Fibroblast of peridontal ligament (primary cell): ENCODE data around the gene CSMD2.
"Not testable (repeated sequence)": the region's sequence is repeated elsewhere in the genome, so short reads cannot be mapped to it uniquely, and the experiment has no call there.

Experiments
- DNase-seq: peaks from one replicate; pipeline ENCODE4 v3.0.0-alpha.2; 2010; ENCODE audit errors: extremely low read depth

CSMD2 gene

GRCh38 chr1:34108269-34108668 lies 56.8 kb downstream of the CSMD2 start:
- DNase-seq: no peak

DNA sequence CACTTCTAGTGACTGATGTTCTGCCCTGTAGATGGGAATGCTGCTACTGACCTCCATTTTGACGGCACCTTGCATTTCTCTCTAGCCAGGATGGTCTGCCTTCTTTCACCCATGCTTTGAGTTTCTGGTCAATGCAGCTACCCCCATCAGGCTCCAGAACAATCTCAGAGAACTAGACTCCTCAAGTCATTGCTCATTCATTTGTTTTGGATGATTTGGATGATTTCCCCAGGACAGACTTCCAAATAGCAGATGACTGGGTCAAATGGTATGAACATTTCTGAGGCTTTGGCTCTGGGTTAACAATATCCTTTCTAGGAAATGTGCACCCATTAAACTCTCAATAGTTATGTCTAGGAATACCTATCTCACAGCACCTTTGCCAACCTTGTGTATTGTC lies 63.9 kb downstream of the CSMD2 start:
- peak; percentile 1 for DNase-seq

DNA sequence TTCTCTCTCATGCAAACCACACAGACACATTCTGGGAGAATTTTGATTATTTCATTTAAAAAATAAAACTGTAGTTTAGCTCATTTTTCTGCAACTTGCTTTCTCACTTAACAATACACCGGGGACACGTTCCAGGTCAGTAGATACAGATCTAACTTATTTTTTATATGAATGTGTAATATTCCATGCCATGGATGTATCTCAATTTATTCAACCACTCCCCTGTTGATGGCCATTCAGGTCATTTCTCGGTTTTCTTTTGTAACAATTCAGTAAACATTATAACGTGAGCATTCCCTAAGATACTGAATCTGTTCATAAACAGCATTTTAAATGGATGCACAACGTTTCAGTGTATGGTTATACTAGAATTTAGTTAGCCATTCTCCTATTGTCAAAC lies 64.7 kb downstream of the CSMD2 start:
- no peak for DNase-seq

DNA sequence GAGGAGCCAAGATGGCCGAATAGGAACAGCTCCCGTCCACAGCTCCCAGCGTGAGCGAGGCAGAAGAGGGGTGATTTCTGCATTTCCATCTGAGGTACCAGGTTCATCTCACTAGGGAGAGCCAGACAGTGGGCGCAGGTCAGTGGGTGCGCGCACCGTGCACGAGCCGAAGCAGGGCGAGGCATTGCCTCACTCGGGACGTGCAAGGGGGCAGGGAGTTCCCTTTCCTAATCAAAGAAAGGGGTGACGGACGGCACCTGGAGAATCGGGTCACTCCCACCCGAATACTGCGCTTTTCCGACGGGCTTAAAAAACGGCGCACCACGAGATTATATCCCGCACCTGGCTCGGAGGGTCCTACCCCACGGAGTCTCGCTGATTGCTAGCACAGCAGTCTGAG lies 72.6 kb downstream of the CSMD2 start:
- not testable (repeated sequence) for DNase-seq

DNA sequence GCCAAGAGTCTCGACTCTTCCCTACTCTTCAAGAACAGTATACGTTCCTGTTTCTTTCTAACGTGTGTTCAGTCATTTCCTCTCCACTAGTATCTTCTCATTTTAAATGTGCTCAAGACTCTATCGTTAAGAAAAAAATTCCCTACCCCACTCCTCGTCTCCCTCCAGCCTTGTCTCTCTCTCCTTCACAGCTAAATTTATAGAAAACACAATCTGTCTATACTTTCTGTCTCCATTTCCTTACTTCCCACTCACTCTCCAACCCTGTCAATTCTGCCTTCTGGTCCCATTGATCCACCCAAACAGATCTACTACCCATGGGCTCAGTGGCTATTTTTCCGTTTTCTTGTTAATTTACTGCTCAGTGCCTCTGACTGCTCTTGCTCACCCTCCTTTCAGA lies 75.3 kb downstream of the CSMD2 start:
- no peak for DNase-seq

DNA sequence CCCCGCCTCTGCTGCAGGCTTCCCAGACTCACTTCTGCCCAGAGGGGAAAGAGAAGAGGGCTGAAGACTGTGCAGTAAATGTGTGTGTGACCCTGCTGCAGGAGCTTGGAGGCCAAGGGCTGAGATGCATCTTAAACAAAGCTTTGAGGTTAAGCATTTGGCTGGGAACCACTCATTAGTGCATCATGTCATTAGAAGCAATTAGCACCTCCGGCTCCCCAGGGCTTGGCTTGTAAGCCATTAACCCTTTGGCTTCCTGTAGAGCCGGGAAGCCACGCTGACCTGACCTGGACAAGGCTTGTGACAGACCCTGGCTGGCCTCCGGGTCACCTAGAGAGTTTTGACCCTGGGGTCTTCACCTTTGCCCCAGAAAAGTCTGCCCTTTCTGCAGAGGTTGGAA lies 77.0 kb downstream of the CSMD2 start:
- DNase-seq: no peak

DNA sequence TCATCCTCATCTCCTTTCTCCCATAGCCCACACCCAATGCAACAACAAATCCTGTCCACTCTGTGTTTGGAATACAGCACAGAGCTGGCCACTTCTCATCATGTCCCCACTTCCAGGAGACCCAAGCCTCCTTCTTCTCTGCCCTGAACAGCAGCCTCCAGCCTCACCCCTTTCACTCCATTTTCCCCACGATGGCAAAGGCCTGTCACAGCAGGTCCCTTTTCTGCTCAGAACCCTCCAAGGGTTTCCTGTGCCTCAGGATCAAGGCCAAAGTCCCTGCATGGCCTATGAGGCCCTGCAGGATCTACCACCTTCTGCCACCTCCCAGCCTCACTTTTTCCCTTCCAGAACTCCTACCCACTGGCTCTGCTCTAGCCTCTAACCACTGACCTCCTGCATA lies 78.5 kb downstream of the CSMD2 start:
- DNase-seq: no peak

- DNase-seq: no peak
These were observed 81.1 kb downstream of the CSMD2 start for GRCh38 chr1:34083974-34084373.

DNA sequence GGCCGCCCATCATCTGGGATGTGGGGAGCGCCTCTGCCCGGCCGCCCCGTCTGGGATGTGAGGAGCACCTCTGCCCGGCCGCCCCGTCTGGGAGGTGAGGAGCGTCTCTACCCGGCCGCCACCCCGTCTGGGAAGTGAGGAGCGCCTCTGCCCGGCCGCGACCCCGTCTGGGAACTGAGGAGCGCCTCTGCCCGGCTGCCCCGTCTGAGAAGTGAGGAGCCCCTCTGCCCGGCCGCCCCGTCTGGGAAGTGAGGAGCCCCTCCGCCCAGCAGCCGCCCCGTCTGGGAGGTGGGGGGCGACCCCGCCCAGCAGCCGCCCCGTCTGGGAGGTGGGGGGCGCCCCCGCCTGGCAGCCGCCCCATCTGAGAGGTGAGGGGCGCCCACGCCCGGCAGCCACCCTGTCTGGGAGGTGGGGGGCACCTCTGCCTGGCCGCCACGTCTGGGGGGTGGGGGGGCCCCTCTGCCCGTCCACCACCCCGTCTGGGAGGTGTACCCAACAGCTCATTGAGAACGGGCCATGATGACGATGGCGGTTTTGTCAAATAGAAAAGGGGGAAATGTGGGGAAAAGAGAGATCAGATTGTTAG lies 82.9 kb downstream of the CSMD2 start:
- DNase-seq: not testable (repeated sequence)

DNA sequence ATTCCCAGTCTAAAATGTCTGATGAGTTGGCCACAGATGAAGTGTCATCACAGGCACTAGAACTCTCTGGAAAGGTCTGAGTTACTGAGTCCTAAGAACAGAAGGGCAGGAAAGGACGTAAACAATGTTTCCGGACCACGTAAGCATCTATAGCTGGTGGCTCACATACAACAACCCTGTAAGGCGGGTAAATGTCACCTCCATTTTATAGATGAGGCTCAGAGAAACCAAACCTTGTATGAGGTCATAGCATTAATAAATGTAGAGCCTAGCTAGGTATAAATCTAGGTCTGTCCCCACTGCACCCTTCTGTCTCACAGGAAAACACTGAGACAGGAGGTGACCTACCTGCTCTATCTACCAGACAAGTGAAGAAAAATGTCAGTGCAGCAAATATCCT lies 86.6 kb downstream of the CSMD2 start:
- DNase-seq: no peak

DNA sequence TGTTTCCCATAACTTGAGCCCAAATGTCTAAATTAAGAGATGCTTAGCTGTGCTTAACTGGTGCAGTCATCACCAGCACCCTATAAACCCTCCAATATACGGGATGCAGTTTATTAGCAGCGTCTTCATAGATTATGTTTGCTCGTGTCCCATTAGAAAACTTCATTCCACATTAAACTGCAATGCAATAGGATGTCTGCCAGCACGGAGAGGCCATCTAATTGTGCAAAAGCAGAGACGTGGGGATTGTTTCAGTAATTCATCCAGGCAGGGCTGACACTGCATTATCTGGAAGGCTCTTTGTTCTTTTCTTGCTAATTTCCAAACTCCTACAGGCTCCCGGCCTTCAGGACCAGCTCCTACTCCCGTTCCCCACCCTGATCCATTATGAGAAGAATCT lies 89.5 kb downstream of the CSMD2 start:
- DNase-seq: no peak

GRCh38 chr1:34073028-34073695 lies 91.9 kb downstream of the CSMD2 start:
- no peak for DNase-seq

DNA sequence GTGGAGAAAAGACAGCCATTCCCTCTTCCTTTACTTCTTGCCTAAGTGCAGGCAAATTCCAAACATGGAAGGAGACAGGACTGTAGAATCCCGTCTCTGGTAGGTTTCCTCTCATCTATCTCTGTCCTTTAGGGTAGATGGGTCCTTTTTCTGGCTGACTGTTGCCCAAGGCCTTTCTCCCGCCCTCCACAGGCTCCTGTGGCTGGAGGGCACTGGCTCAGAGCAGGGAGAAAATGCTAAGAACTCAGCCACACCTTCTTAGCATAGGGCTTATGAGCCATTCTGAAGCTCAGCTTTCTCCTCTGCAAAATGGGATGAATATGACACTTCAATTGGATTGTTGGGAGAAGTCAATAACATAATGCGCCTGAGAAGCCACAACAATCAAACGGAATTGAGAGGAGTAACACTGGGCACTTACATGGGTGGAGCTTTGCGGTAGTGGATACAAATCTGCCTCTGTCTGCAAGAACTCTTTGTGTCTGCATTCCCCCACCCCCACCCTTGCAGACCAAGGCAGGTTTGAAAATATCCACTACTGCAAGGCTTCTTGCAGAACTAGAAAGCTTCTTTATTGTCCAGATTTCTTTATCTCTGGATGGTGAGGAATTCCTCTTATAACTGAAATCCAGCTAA lies 94.7 kb downstream of the CSMD2 start:
- no peak for DNase-seq

DNA sequence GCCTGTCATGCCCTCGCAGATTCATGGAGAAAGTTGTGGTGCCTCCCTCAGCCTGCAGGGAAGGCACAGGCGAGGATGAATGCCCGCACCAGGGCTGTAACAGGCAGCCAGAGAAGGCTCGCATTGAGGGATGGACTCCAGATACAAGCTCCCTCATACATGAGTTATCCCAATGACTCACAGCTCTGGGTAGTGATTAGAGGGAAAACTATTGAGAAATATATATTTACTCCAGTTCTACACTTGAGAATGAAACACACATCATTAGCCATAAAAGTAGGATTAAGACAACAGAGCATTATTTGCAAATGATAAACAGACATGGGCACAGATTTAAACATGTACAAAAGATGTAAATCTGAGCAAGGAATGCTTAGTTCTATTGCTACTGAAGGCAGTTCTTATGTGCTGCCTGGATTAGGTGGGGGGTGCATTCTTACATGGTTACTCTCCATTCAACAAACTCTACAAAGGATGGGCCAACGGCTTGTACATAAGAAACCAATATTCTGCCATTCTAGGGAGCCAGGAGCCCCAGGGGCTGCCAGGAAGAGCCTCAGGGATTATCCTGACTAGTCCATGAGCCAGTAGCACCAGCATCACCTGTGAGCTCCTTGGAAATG lies 97.9 kb downstream of the CSMD2 start:
- DNase-seq: no peak

GRCh38 chr1:34066166-34066565 lies 98.9 kb downstream of the CSMD2 start:
- no peak for DNase-seq

DNA sequence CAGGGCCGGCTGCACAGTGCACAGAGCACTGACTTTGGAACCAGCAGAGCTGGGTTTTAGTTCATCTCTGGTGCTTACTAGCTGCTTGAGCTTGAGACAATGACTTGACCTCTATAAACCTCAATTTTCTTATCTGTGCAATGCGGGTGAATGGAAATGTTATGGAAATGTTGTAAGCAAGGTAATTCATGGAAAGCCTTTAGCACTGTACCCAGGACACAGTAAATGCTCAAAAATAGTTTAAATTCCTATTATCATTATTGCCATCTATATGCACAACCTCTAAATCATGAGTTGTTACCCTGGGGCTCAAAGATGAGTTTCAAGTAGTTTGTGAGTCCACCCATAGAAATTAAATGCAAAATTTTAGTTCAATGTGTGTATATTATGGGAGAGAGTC lies 99.5 kb downstream of the CSMD2 start:
- no peak for DNase-seq

DNA sequence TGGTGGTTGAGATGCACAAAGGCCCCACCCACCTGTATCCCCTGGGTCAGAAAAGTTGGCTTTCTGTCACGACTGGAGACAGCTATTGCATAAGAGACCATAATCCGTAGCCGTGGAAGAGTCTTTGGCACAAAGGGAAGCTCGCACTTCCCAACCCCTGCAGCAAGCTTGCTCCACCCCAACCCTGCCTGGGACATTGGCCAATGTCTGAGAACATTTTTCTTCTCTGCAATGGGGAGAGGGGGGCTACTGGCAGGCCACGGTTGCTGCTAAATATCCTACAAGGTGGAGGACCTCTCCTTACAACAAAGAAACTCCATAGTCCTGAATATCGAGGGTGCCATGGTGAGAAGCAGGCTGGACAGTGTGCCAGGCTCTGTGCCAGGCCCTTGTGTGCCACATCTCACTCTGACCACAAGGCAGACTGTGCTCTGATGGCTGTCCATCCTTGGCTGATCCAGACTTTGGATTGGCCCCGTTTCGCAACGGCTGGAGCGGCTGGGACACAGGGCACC lies 104.1 kb downstream of the CSMD2 start:
- DNase-seq: no peak

GRCh38 chr1:34060187-34060730 lies 104.8 kb downstream of the CSMD2 start:
- no peak for DNase-seq

- DNase-seq: no peak
These were observed 107.5 kb downstream of the CSMD2 start for GRCh38 chr1:34057347-34058130.

GRCh38 chr1:34055818-34056217 lies 109.2 kb downstream of the CSMD2 start:
- DNase-seq: no peak

- no peak for DNase-seq
These were observed 110.1 kb downstream of the CSMD2 start for GRCh38 chr1:34054920-34055319.

- DNase-seq: no peak
These were observed 111.4 kb downstream of the CSMD2 start for GRCh38 chr1:34053660-34054059.
